Uterus (tissue), 4 donors: ENCODE results near the gene FLNB. TPM values are rescaled to one million over a fixed set of nuclear protein-coding genes. Genes with fewer than 3 reads are reported as not detected.

Experiments
- DNase-seq, 2 donors: peaks; one replicate each; pipeline ENCODE4 v3.0.0-alpha.2; 2019 to 2020
- H3K27ac ChIP-seq, 2 donors: fragments of 200-600 bp; sonication (generic); 1 replicate in 1 of 2; 2 replicates in 1 of 2; pipeline ENCODE4 v1.5.1; 2016 to 2018
- H3K27me3 ChIP-seq, 2 donors: fragments of 200-600 bp; sonication (generic); one replicate each; pipeline ENCODE4 v1.5.1; 2018 to 2019; ENCODE audit warnings: control low read depth in 1 of 2
- H3K36me3 ChIP-seq, 2 donors: fragments of 200-600 bp; sonication (generic); one replicate each; pipeline ENCODE4 v1.5.1; 2019; ENCODE audit warnings: control low read depth in 1 of 2
- H3K4me1 ChIP-seq, 2 donors: fragments of 200-600 bp; sonication (generic); one replicate each; pipeline ENCODE4 v1.5.1; 2018 to 2019; ENCODE audit warnings: control low read depth in 1 of 2
- H3K4me3 ChIP-seq, 2 donors: fragments of 200-600 bp; sonication (generic); 1 replicate in 1 of 2; 2 replicates in 1 of 2; pipeline ENCODE4 v1.5.1; 2018 to 2019; ENCODE audit warnings: mild to moderate bottlenecking in 1 of 2
- H3K9me3 ChIP-seq, 2 donors: fragments of 200-600 bp; sonication (generic); one replicate each; pipeline ENCODE4 v1.5.1; 2019; ENCODE audit warnings: control low read depth in 1 of 2
- CTCF ChIP-seq, 4 experiments: fragments of 200-600 bp in 2 of 4; fragments of 450-650 bp in 2 of 4; sonication (generic) in 2 of 4; IDR thresholded peaks; one replicate each; pipeline ENCODE4 v1.5.1; 2016 to 2019; ENCODE audit warnings: antibody characterized with exemption in 4 of 4, mild to moderate bottlenecking in 2 of 4, moderate library complexity in 1 of 4
- POLR2A ChIP-seq, 2 donors: fragments of 450-650 bp; IDR thresholded peaks; one replicate each; pipeline ENCODE4 v1.6.1; 2016; ENCODE audit warnings: antibody characterized with exemption in 2 of 2, mild to moderate bottlenecking in 1 of 2, moderate library complexity in 1 of 2
- intact Hi-C: fragments of 100-400 bp; cut with DNase I; formaldehyde crosslinking; loops from one replicate; pipeline ENCODE4 v1.15.1; 2023; ENCODE audit warnings: low total_unique reads
- total RNA-seq, 4 donors: library from RNA; depleted of rRNA in 3 of 4; stranded (reverse); fragments of >200 nt in 3 of 4; gene quantifications; one replicate each; pipeline versions ENCODE4 v1.1.0 to v1.2.4, GENCODE V29; 2014 to 2023
- donor health status: DM: yes; HTN: yes; CAD: no.

Gene FLNB
- total RNA-seq, 4 donors from 2014 or later, result 52.4 to 283 (median 148) TPM

- no peak for TF ChIP-seq CTCF (IDR thresholded peaks at IDR 0.05)
- no peak for TF ChIP-seq POLR2A (IDR thresholded peaks at IDR 0.05)
- Histone ChIP-seq H3K4me3 (no peak overlapping the region), H3K36me3 (no peaks in the 10 kb centered on the region), H3K27me3 (no peaks in the 10 kb centered on the region), H3K27ac (peak overlapping the region; percentile 74 to 89), H3K4me1 (peaks cover 8 to 9% of the 10 kb centered on the region in 2 donors), H3K9me3 (no peaks in the 10 kb centered on the region)
- intact Hi-C loops, result no loop called here
- DNase-seq, result no peak
Observed at GRCh38 chr3:58073301-58074108, 65.3 kb downstream of the FLNB start.

GRCh38 chr3:58074116-58074715 is 66.0 kb downstream of the FLNB start:
- Histone ChIP-seq H3K4me3 (no peak overlapping the region), H3K4me1 (peaks cover 8 to 9% of the 10 kb centered on the region in 2 donors), H3K9me3 (no peaks in the 10 kb centered on the region), H3K27ac (peak overlapping the region; percentile 74 to 89), H3K27me3 (no peaks in the 10 kb centered on the region), H3K36me3 (no peaks in the 10 kb centered on the region)
- intact Hi-C loops, result no loop called here
- no peak for DNase-seq
- no peak for TF ChIP-seq CTCF (IDR thresholded peaks at IDR 0.05)
- no peak for TF ChIP-seq POLR2A (IDR thresholded peaks at IDR 0.05)

- no peak for DNase-seq
- H3K27ac ChIP-seq, result peak overlapping the region; percentile 74 to 89
- H3K36me3 ChIP-seq, result no peaks in the 10 kb centered on the region
- no peaks in the 10 kb centered on the region for H3K27me3 ChIP-seq
- intact Hi-C loops, result no loop called here
- H3K4me1 ChIP-seq, result peaks cover 8 to 9% of the 10 kb centered on the region in 2 donors
- TF ChIP-seq CTCF (IDR thresholded peaks at IDR 0.05), result no peak
- no peaks in the 10 kb centered on the region for H3K9me3 ChIP-seq
- no peak overlapping the region for H3K4me3 ChIP-seq
Observed at GRCh38 chr3:58074997-58075396, 66.8 kb downstream of the FLNB start.

GRCh38 chr3:58077596-58078285 is 69.5 kb downstream of the FLNB start:
- TF ChIP-seq POLR2A (IDR thresholded peaks at IDR 0.05) (no peak), CTCF (IDR thresholded peaks at IDR 0.05) (no peak)
- Histone ChIP-seq H3K27me3 (no peaks in the 10 kb centered on the region), H3K4me1 (peaks cover 5 to 9% of the 10 kb centered on the region in 2 donors), H3K36me3 (no peaks in the 10 kb centered on the region), H3K9me3 (no peaks in the 10 kb centered on the region), H3K27ac (peak overlapping the region in 1 of 2 donors; percentile 25), H3K4me3 (no peak overlapping the region)
- intact Hi-C loops, result no loop called here
- DNase-seq, result no peak

- TF ChIP-seq CTCF (IDR thresholded peaks at IDR 0.05), result no peak
- no peak for TF ChIP-seq POLR2A (IDR thresholded peaks at IDR 0.05)
- no peaks in the 10 kb centered on the region for H3K27me3 ChIP-seq
- H3K4me3 ChIP-seq, result no peak overlapping the region
- no peak for DNase-seq
- no peaks in the 10 kb centered on the region for H3K9me3 ChIP-seq
- H3K4me1 ChIP-seq, result peaks cover 0 to 4% of the 10 kb centered on the region in 2 donors
- no peaks in the 10 kb centered on the region for H3K36me3 ChIP-seq
- peak overlapping the region; percentile 25 to 31 for H3K27ac ChIP-seq
- intact Hi-C loops, result no loop called here
Observed at GRCh38 chr3:58078610-58079009, 70.4 kb downstream of the FLNB start.
